ENCODE data around the gene HSD17B14. TPM values are rescaled to one million over a fixed set of nuclear protein-coding genes. Genes with fewer than 3 reads are reported as not detected.
"Not testable (repeated sequence)": the region's sequence is repeated elsewhere in the genome, so short reads cannot be mapped to it uniquely, and the experiment has no call there.

Gene HSD17B14
- total RNA-seq, 1 donor from 2014 or later, result 0.60 TPM

DNA sequence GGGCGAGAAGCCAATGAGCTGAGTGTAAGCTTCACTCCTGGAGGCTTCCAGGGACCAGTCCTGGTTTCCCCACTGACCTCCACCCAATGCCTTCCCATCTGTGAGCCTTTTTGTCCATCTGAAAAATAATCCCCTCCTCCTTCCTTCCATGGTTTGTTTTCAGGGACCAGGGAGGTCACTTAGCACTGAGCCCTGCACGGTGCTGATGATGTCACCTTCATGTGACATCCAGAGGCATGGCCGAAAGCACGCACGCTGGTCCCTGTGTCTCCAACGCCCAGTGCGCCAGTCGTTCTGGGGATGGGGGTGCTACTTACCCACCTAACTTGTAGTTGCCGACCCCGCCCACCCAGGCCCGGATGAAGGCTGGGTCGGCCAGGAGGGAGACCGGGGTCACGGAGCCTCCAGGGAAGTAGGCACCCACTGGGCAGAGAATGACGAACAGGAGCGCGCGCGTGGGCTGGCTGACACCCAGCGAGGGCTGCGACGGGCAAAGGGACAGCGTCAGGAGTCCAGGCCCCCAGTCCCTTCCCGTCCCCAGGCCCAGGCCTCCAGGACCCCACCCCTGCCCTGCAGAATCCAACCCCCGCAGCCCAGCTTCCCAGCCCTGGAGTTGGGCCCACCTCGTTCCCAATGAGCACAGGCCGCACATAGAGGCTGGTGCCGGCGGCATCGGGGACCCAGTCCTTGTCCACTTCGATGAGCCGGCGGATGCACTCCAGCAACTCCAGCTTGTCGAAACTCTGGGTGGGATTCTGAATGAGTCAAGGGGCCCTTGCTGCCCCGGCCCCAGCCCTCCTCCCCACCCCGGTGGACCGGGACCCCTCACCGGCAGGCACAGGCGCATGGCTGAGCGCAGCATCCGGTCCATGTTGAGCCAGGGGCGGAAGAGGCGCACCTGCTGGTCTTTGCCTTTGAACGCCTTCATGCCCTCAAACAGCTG lies 36.7 kb downstream of the HSD17B14 start:
- DNase-seq (ENCODE audit: low read depth in 2 of 2), result peak in 1 of 2 donors; percentile 58

DNA sequence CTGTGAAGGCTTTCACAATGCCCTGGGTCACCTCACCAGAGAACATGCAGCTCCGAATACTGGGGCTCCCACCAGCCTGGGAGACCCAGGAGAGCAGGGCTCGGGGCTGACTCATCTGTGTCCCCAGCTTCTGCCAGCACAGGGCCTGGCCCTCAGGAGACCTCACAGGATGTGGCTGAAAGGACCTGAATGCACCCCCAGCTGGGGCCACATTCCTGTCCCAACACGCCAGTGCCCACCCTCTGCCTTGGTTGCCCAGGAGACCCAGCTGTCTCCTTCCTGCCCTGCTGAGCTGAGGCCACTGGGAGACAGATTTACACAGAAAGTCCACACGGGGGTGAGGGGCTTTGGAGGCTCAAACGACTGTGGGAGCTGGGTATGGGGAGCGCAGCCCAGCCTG lies 37.4 kb downstream of the HSD17B14 start:
- DNase-seq (ENCODE audit: low read depth in 2 of 2), result no peak

GRCh38 chr19:48797103-48797502 lies 39.2 kb downstream of the HSD17B14 start:
- no peak for DNase-seq (ENCODE audit: low read depth in 2 of 2)

- no peak for DNase-seq (ENCODE audit: low read depth in 2 of 2)
Measured at GRCh38 chr19:48796298-48797083, 39.8 kb downstream of the HSD17B14 start.

GRCh38 chr19:48795685-48796070 lies 40.6 kb downstream of the HSD17B14 start:
- DNase-seq (ENCODE audit: low read depth in 2 of 2), result no peak

- DNase-seq (ENCODE audit: low read depth in 2 of 2), result peak; percentile 93 to 94
Measured at GRCh38 chr19:48795055-48795684, 41.1 kb downstream of the HSD17B14 start.

- DNase-seq (ENCODE audit: low read depth in 2 of 2), result no peak
Measured at GRCh38 chr19:48794291-48794690, 42.0 kb downstream of the HSD17B14 start.

DNA sequence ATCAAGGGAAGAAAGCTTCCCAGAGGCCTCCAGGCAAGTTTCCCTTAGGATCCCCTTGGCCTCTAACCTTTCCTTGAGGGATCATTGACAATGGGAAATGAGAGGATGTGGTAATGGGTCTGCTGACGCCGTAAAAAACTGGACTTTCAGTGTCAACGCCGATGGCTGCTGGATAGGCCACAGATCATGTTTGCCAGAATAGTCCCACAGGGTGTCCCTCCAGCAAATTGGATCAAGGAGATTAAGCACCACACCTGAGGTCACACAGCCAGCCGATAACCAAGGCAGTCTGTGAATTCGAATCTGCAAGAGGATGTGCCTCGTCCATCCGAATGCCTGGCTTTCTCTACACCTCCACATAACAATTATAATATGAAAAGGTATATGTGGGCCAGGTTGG lies 43.0 kb downstream of the HSD17B14 start:
- no peak for DNase-seq (ENCODE audit: low read depth in 2 of 2)

DNA sequence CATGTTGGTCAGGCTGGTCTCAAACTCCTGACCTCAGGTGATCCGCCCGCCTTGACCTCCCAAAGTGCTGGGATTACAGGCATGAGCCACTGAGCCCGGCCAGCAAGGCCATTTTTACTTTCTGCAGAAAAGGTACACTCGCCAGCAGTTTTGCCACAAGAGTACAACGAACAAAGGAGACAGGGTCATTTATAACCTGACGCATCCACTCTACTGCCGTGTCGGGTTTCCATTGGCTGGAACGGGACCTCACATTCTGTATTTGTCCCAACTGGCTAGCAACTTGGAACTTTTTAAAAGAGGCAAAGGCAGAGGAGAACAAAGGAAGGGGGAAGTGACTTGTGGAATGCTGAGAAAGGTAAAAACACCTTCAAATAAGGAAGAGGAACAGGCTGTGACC lies 49.0 kb downstream of the HSD17B14 start:
- DNase-seq (ENCODE audit: low read depth in 2 of 2), result not testable (repeated sequence)

DNA sequence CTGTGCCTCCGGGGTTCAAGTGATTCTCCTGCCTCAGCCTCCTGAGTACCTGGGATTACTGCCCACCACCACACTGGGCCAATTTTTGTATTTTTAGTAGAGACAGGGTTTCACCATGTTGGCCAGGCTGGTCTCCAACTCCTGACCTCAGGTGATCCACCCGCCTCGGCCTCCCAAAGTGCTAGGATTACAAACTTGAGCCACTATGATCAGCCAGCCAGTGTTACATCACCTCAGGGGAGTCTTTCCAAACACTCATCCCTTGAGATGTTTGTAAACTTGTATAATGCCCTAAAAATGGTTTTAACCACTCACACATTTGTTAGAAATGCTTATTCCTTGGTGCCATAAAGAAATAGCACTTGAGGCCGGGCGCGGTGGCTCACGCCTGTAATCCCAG lies 49.9 kb downstream of the HSD17B14 start:
- not testable (repeated sequence) for DNase-seq (ENCODE audit: low read depth in 2 of 2)

DNA sequence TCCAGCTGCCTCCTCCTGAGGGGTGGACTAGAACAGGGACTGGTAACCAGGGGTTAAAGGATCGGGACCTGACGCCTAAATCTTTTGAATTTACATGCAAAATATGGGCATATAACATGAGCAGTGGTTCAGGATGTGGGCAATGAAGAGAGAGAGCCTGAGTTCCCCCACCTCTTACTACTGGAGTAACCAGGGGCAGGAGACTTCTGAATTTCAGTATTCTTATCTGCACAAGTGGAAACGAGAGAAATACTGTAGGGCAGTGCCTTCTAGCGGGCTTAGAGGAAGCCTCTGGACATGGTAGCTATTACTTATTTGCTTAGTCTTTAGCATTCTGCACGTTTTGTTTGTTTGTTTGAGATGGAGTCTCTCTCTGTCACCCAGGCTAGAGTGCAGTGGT lies 51.8 kb downstream of the HSD17B14 start:
- DNase-seq (ENCODE audit: low read depth in 2 of 2), result peak in 1 of 2 donors; percentile 40

- peak in 1 of 2 donors; percentile 80 for DNase-seq (ENCODE audit: low read depth in 2 of 2)
Measured at GRCh38 chr19:48780631-48781391, 55.5 kb downstream of the HSD17B14 start.

- no peak for DNase-seq (ENCODE audit: low read depth in 2 of 2)
Measured at GRCh38 chr19:48779636-48780035, 56.7 kb downstream of the HSD17B14 start.

- no peak for DNase-seq (ENCODE audit: low read depth in 2 of 2)
Measured at GRCh38 chr19:48777720-48778119, 58.6 kb downstream of the HSD17B14 start.

- DNase-seq (ENCODE audit: low read depth in 2 of 2), result no peak
Measured at GRCh38 chr19:48777139-48777538, 59.2 kb downstream of the HSD17B14 start.

DNA sequence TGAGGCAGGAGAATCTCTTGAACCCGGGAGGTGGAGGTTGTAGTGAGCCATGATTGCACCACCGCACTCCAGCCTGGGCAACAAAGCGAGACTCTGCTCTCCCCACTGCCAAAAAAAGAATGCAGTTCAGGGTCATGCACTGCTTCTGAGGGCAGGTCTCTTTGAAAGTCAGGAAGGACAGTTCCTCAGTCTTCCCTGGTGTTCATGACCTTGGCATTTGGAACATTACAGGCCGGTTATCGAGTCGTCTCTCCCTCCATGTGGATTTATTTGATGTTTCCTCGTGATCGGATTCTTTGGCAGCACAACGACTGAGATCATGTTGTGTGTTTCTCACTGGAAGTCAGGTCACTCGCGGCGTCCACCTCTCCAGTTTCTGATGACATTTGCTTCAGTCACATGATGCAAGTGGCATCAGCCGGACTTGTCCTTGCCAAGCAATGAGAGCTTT lies 63.8 kb downstream of the HSD17B14 start:
- DNase-seq (ENCODE audit: low read depth in 2 of 2), result peak; percentile 37 to 93

GRCh38 chr19:48770734-48771472 lies 65.4 kb downstream of the HSD17B14 start:
- DNase-seq (ENCODE audit: low read depth in 2 of 2), result no peak

- DNase-seq (ENCODE audit: low read depth in 2 of 2), result no peak
Measured at GRCh38 chr19:48770266-48770665, 66.0 kb downstream of the HSD17B14 start.

DNA sequence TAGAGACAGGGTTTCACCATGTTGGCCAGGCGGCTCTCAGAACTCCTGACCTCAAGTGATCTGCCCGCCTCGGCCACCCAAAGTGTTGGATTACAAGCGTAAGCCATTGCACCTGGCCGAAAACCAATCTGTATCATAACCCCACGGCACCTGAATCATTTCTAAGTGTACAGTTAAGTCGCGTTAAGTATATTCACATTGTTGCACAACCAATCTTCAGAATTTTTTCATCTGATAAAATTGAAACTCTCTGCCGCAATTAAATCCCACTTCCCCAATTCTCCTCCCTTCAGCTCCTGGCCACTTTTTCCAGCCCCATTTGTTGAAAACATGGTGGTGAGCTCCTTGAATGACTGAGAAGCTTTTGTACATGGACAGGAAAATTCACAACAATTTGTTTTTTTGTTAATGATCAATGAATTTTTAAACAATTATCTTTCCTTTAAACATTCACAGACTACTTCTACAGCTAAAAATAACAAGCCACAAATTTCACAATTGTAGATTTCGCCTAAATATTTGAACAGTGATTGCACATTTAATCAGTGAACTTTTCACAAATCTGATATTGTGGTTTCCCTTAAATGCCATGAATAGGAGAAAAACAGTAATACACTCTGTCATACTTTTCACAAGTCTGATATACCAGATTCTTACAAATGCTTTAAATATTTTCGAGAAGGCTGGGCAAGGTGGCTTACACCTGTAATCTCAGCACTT lies 67.1 kb downstream of the HSD17B14 start:
- DNase-seq (ENCODE audit: low read depth in 2 of 2), result no peak
